ENCODE measurements around the gene MTRR.

Gene MTRR

DNA sequence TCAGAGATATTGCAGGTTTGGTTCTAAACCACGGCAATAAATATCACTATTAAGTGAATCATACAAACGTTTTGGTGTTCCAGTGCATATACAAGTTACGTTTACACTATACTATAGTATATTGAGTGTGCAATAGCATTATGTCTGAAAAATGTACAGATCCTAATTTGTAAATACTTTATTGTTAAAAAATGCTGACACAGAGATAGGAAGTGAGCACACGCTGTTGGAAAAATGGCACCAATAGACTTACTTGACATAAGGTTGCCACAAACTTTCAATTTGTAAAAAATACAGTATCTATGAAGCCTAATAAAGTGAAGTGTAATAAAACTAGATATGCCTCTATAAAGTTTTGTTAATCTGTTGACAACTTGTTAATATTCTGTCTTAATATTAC is 34.0 kb upstream of the MTRR start:
- TF ChIP-seq YY1 (tag by site-specific recombination; IDR thresholded peaks at IDR 0.05) (no peak), ZNF292 (tag by site-specific recombination; IDR thresholded peaks at IDR 0.05; ENCODE audit: borderline replicate concordance, low read depth) (no peak), ZNF677 (tag by site-specific recombination; IDR thresholded peaks at IDR 0.05) (no peak)
- POLR2A ChIA-PET, result no interaction called here

GRCh38 chr5:7837403-7837802 is 31.5 kb upstream of the MTRR start:
- Histone ChIP-seq H3K36me3 (ENCODE audit: control insufficient read depth in 2 of 2, insufficient read depth in 1 of 2, low read length in 2 of 2) (no peaks in the 10 kb centered on the region), H3K4me1 (ENCODE audit: control insufficient read depth, insufficient read depth, low read length) (no peaks in the 10 kb centered on the region), H3K9me3 (ENCODE audit: control insufficient read depth, insufficient read depth, low read depth, low read length) (no peaks in the 10 kb centered on the region), H3K4me3 (ENCODE audit: low read depth, low read length) (no peak overlapping the region), H3K27ac (ENCODE audit: extremely low read depth, low read depth, low read length) (no peak overlapping the region)
- ChIA-PET POLR2A (no interaction called here), CTCF (interaction anchor here (2.5 kb wide), 1 partner anchor 21 kb away, joined by 16 read pairs; no protein-coding TSS in a partner anchor)
- TF ChIP-seq, protein P1, sequence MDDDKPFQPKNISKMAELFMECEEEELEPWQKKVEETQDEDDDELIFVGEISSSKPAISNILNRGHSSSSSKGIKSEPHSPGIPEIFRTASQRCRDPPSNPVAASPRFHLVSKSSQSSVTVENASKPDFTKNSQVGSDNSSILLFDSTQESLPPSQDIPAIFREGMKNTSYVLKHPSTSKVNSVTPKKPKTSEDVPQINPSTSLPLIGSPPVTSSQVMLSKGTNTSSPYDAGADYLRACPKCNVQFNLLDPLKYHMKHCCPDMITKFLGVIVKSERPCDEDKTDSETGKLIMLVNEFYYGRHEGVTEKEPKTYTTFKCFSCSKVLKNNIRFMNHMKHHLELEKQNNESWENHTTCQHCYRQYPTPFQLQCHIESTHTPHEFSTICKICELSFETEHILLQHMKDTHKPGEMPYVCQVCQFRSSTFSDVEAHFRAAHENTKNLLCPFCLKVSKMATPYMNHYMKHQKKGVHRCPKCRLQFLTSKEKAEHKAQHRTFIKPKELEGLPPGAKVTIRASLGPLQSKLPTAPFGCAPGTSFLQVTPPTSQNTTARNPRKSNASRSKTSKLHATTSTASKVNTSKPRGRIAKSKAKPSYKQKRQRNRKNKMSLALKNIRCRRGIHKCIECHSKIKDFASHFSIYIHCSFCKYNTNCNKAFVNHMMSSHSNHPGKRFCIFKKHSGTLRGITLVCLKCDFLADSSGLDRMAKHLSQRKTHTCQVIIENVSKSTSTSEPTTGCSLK (tag by site-specific recombination; IDR thresholded peaks at IDR 0.05), result no peak
- TF ChIP-seq WT1 (tag by site-specific recombination; IDR thresholded peaks at IDR 0.05) (no peak), ZNF561 (tag by site-specific recombination; IDR thresholded peaks at IDR 0.05; ENCODE audit: borderline replicate concordance) (no peak), GLI4 (tag by site-specific recombination; IDR thresholded peaks at IDR 0.05) (no peak), OVOL3 (tag by site-specific recombination; IDR thresholded peaks at IDR 0.05) (no peak), ZNF24 (tag by site-specific recombination; IDR thresholded peaks at IDR 0.05) (no peak), PBX3 (CRISPR knock-in tag; IDR thresholded peaks at IDR 0.05) (no peak), ZIC2 (tag by site-specific recombination; IDR thresholded peaks at IDR 0.05) (no peak), ZNF501 (tag by site-specific recombination; IDR thresholded peaks at IDR 0.05) (no peak)

More for the DNA sequence above, 34.0 kb upstream of the MTRR start:
- H3K9me3 ChIP-seq (ENCODE audit: control insufficient read depth, insufficient read depth, low read depth, low read length), result no peaks in the 10 kb centered on the region
- no peaks in the 10 kb centered on the region for H3K4me1 ChIP-seq (ENCODE audit: control insufficient read depth, insufficient read depth, low read length)
- CTCF ChIA-PET, result interaction anchor here (6.0 kb wide), 1 partner anchor 19 kb away, joined by 46 read pairs; no protein-coding TSS in a partner anchor
- H3K36me3 ChIP-seq (ENCODE audit: control insufficient read depth in 2 of 2, insufficient read depth in 1 of 2, low read length in 2 of 2), result no peaks in the 10 kb centered on the region
- no peak overlapping the region for H3K27ac ChIP-seq (ENCODE audit: extremely low read depth, low read depth, low read length)
- H3K4me3 ChIP-seq (ENCODE audit: low read depth, low read length), result no peak overlapping the region

DNA sequence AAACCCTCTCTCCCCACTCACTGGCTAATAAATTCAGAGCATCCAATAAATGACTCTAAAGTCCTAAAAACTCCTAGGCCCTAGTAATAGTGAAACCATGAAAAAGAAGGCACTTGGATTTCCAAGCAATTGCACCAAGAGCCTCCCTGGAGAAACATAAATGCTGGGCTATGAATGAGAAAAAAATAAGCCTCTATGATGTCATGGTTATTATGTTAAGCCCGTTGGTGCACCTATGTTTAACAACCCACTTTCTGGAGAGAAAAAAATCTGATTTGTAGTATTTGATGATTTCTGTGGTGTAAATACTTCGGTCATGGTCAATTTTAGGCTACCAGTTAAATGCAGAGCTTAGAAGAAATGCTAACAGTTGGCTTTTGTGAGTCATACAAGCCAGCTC is 26.4 kb upstream of the MTRR start:
- ChIA-PET CTCF (interaction anchor here (1.0 kb wide), 1 partner anchor 14 kb away, joined by 3 read pairs; no protein-coding TSS in a partner anchor), POLR2A (no interaction called here)
- Histone ChIP-seq H3K27ac (ENCODE audit: extremely low read depth, low read depth, low read length) (no peak overlapping the region), H3K4me3 (ENCODE audit: low read depth, low read length) (no peak overlapping the region), H3K9me3 (ENCODE audit: control insufficient read depth, insufficient read depth, low read depth, low read length) (no peaks in the 10 kb centered on the region), H3K4me1 (ENCODE audit: control insufficient read depth, insufficient read depth, low read length) (peaks cover 3% of the 10 kb centered on the region; the same call in 1 of the 2 replicates), H3K36me3 (ENCODE audit: control insufficient read depth in 2 of 2, insufficient read depth in 1 of 2, low read length in 2 of 2) (no peaks in the 10 kb centered on the region)
- TF ChIP-seq, protein P2, sequence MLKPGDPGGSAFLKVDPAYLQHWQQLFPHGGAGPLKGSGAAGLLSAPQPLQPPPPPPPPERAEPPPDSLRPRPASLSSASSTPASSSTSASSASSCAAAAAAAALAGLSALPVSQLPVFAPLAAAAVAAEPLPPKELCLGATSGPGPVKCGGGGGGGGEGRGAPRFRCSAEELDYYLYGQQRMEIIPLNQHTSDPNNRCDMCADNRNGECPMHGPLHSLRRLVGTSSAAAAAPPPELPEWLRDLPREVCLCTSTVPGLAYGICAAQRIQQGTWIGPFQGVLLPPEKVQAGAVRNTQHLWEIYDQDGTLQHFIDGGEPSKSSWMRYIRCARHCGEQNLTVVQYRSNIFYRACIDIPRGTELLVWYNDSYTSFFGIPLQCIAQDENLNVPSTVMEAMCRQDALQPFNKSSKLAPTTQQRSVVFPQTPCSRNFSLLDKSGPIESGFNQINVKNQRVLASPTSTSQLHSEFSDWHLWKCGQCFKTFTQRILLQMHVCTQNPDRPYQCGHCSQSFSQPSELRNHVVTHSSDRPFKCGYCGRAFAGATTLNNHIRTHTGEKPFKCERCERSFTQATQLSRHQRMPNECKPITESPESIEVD (tag by site-specific recombination; IDR thresholded peaks at IDR 0.05), result peak; percentile 92
- TF ChIP-seq, protein P3, sequence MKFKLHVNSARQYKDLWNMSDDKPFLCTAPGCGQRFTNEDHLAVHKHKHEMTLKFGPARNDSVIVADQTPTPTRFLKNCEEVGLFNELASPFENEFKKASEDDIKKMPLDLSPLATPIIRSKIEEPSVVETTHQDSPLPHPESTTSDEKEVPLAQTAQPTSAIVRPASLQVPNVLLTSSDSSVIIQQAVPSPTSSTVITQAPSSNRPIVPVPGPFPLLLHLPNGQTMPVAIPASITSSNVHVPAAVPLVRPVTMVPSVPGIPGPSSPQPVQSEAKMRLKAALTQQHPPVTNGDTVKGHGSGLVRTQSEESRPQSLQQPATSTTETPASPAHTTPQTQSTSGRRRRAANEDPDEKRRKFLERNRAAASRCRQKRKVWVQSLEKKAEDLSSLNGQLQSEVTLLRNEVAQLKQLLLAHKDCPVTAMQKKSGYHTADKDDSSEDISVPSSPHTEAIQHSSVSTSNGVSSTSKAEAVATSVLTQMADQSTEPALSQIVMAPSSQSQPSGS (tag by site-specific recombination; IDR thresholded peaks at IDR 0.05; ENCODE audit: low read depth), result peak; percentile 55; the same call in 1 of the 2 replicates
- TF ChIP-seq ZNF600 (tag by site-specific recombination; IDR thresholded peaks at IDR 0.05), result no peak
- TF ChIP-seq ZNF391 (tag by site-specific recombination; IDR thresholded peaks at IDR 0.05; ENCODE audit: borderline replicate concordance, low read depth), result no peak

Data from HEK293 (cell line).